ENCODE measurements around the gene ATXN1. TPM values are rescaled to one million over a fixed set of nuclear protein-coding genes. Genes with fewer than 3 reads are reported as not detected.

ATXN1 gene
- total and polyA plus RNA-seq, 2 of the 13 experiments (the other 11 are each of a cell fraction or from before 2014, with no cell fraction given), result 20.7 to 39.5 TPM

DNA sequence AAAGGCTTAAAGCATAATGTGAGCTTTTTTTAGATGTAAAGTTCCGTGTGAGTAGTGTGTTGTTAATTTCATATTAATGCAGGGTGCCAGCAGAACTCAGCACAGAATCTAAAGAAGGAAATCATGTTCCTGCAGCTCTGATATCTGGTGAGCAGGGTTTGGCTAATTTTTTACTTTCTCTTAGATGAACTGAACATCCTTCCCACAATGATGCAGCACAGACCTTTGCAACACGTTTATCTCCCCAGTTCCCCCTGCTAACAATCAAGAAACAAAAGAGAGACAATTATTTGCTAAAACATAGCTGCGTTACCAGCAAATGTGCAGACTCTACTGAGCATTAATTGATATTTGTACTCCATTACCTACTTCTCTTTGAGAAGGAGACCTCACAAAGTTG lies 39.1 kb upstream of the ATXN1 start:
- POLR2A ChIA-PET, result no interaction called here
- H3K4me3 ChIP-seq (replicated peaks in 1 of 3; ENCODE audit: insufficient read depth in 1 of 3, low read depth in 2 of 3, low read length in 3 of 3), result no peak overlapping the region
- CTCF ChIA-PET (ENCODE audit: low intra/inter-chr PET ratio, low total read pairs), result no interaction called here
- no peaks in the 10 kb centered on the region for H3K27me3 ChIP-seq (ENCODE audit: control insufficient read depth in 1 of 2, insufficient read depth in 2 of 2, low read length in 2 of 2)
- intact Hi-C loops (cut with micrococcal nuclease; ENCODE audit: unreplicated experiment) (no loop called here), in situ Hi-C loops (cut with HindIII; ENCODE audit: extremely low pct_ligation_motif_present, low pct_unique_long_range_greater_than_20kb) (no loop called here)
- peak overlapping the region; percentile 13; the same call in 1 of the 2 replicates for H3K4me2 ChIP-seq (ENCODE audit: low read depth, low read length)
- H3K9me3 ChIP-seq (ENCODE audit: low read length), result no peaks in the 10 kb centered on the region
- H3K4me1 ChIP-seq (ENCODE audit: insufficient read depth, low read length), result peaks cover 60% of the 10 kb centered on the region
- no peak overlapping the region for H3K9ac ChIP-seq (ENCODE audit: insufficient read depth, low read depth, low read length)
- no peak for ATAC-seq
- no TSS peak for BruUV-seq (replicated peaks)
- H2AFZ ChIP-seq (ENCODE audit: low read length), result no peak overlapping the region
- DNase-seq (ENCODE audit: low spot score), result no peak
- 6% methylated on average over 3 of the region's 3 CpGs for WGBS (ENCODE audit: low lambda C conversion rate)
- no peak for FAIRE-seq
- H3K79me2 ChIP-seq (ENCODE audit: insufficient read depth, low read length), result no peaks in the 10 kb centered on the region
- no peak overlapping the region for H3K27ac ChIP-seq (ENCODE audit: extremely low read length, insufficient read depth, low read length)
- TF ChIP-seq BRCA1 (CRISPR knock-in tag; IDR thresholded peaks at IDR 0.05) (no peak), HMG20B (CRISPR knock-in tag; conservative IDR thresholded peaks at IDR 0.05) (no peak), ZNF546 (CRISPR knock-in tag; conservative IDR thresholded peaks at IDR 0.05) (no peak), ISL2 (CRISPR knock-in tag; IDR thresholded peaks at IDR 0.05) (no peak), SNAI1 (CRISPR knock-in tag; IDR thresholded peaks at IDR 0.05; ENCODE audit: borderline replicate concordance) (no peak), HOXA3 (CRISPR knock-in tag; IDR thresholded peaks at IDR 0.05) (no peak)
- TF ChIP-seq, protein P1, sequence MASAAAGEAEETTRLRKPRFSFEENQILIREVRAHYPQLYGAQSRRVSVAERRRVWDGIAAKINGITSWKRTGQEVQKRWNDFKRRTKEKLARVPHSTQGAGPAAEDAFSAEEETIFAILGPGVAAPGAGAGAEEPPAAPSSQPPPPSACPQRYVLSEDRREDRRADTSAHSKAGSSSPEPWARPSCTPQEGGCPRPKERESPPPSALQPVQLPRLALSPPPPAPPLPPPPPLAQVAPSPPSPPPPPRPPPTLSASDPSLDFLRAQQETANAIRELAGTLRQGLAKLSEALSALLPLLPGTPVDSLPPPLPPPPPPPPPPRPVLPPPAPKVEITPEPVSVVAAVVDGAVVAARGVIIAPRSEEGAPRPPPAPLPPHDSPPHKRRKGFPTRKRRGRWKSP (CRISPR knock-in tag; IDR thresholded peaks at IDR 0.05), result no peak
- TF ChIP-seq, protein P2, sequence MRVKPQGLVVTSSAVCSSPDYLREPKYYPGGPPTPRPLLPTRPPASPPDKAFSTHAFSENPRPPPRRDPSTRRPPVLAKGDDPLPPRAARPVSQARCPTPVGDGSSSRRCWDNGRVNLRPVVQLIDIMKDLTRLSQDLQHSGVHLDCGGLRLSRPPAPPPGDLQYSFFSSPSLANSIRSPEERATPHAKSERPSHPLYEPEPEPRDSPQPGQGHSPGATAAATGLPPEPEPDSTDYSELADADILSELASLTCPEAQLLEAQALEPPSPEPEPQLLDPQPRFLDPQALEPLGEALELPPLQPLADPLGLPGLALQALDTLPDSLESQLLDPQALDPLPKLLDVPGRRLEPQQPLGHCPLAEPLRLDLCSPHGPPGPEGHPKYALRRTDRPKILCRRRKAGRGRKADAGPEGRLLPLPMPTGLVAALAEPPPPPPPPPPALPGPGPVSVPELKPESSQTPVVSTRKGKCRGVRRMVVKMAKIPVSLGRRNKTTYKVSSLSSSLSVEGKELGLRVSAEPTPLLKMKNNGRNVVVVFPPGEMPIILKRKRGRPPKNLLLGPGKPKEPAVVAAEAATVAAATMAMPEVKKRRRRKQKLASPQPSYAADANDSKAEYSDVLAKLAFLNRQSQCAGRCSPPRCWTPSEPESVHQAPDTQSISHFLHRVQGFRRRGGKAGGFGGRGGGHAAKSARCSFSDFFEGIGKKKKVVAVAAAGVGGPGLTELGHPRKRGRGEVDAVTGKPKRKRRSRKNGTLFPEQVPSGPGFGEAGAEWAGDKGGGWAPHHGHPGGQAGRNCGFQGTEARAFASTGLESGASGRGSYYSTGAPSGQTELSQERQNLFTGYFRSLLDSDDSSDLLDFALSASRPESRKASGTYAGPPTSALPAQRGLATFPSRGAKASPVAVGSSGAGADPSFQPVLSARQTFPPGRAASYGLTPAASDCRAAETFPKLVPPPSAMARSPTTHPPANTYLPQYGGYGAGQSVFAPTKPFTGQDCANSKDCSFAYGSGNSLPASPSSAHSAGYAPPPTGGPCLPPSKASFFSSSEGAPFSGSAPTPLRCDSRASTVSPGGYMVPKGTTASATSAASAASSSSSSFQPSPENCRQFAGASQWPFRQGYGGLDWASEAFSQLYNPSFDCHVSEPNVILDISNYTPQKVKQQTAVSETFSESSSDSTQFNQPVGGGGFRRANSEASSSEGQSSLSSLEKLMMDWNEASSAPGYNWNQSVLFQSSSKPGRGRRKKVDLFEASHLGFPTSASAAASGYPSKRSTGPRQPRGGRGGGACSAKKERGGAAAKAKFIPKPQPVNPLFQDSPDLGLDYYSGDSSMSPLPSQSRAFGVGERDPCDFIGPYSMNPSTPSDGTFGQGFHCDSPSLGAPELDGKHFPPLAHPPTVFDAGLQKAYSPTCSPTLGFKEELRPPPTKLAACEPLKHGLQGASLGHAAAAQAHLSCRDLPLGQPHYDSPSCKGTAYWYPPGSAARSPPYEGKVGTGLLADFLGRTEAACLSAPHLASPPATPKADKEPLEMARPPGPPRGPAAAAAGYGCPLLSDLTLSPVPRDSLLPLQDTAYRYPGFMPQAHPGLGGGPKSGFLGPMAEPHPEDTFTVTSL (CRISPR knock-in tag; IDR thresholded peaks at IDR 0.05; ENCODE audit: borderline replicate concordance), result no peak
- H4K20me1 ChIP-seq (ENCODE audit: insufficient read depth, low read length), result no peaks in the 10 kb centered on the region
- H3K36me3 ChIP-seq (replicated peaks in 1 of 2; ENCODE audit: control insufficient read depth in 1 of 2, insufficient read depth in 2 of 2, low read length in 2 of 2), result no peaks in the 10 kb centered on the region
